EH (cell line): Measurements from ENCODE around the gene CNTLN.
"Not testable (repeated sequence)": the region's sequence is repeated elsewhere in the genome, so short reads cannot be mapped to it uniquely, and the experiment has no call there.

ENCODE experiments used
- DNase-seq: peaks from one replicate; pipeline ENCODE4 v3.0.0-alpha.2; 2015; ENCODE audit warnings: low read depth

CNTLN gene

GRCh38 chr9:17318821-17319320 is 184.0 kb downstream of the CNTLN start:
- DNase-seq: peak; percentile 37

- peak; percentile 3 for DNase-seq
These were observed 185.0 kb downstream of the CNTLN start for GRCh38 chr9:17319864-17320263.

- no peak for DNase-seq
These were observed 188.3 kb downstream of the CNTLN start for GRCh38 chr9:17322882-17323864.

GRCh38 chr9:17328331-17328730 is 193.5 kb downstream of the CNTLN start:
- DNase-seq: no peak

- DNase-seq: peak; percentile 1
These were observed 195.3 kb downstream of the CNTLN start for GRCh38 chr9:17330097-17330496.

GRCh38 chr9:17332115-17332514 is 197.3 kb downstream of the CNTLN start:
- no peak for DNase-seq

- no peak for DNase-seq
These were observed 204.3 kb downstream of the CNTLN start for GRCh38 chr9:17339156-17339555.

GRCh38 chr9:17342696-17343095 is 207.9 kb downstream of the CNTLN start:
- DNase-seq: no peak

- DNase-seq: peak; percentile 65
These were observed 215.0 kb downstream of the CNTLN start for GRCh38 chr9:17349831-17350230.

- DNase-seq: not testable (repeated sequence)
These were observed 219.2 kb downstream of the CNTLN start for GRCh38 chr9:17354006-17354405.

GRCh38 chr9:17361378-17361777 is 226.5 kb downstream of the CNTLN start:
- peak; percentile 4 for DNase-seq

GRCh38 chr9:17367035-17367434 is 232.2 kb downstream of the CNTLN start:
- DNase-seq: no peak

- DNase-seq: no peak
These were observed 245.5 kb downstream of the CNTLN start for GRCh38 chr9:17380126-17380861.

- no peak for DNase-seq
These were observed 252.7 kb downstream of the CNTLN start for GRCh38 chr9:17387565-17387964.

GRCh38 chr9:17389026-17389425 is 254.2 kb downstream of the CNTLN start:
- DNase-seq: no peak

GRCh38 chr9:17394881-17395510 is 260.2 kb downstream of the CNTLN start:
- no peak for DNase-seq

GRCh38 chr9:17397166-17397728 is 262.4 kb downstream of the CNTLN start:
- not testable (repeated sequence) for DNase-seq

- no peak for DNase-seq
These were observed 263.5 kb downstream of the CNTLN start for GRCh38 chr9:17398350-17398749.

GRCh38 chr9:17401858-17402257 is 267.0 kb downstream of the CNTLN start:
- no peak for DNase-seq

- peak; percentile 41 for DNase-seq
These were observed 267.5 kb downstream of the CNTLN start for GRCh38 chr9:17402309-17402708.

- DNase-seq: no peak
These were observed 268.7 kb downstream of the CNTLN start for GRCh38 chr9:17403539-17403938.

GRCh38 chr9:17414986-17415385 is 280.1 kb downstream of the CNTLN start:
- DNase-seq: no peak
